ENCODE measurements around the gene KCNJ5. TPM values are rescaled to one million over a fixed set of nuclear protein-coding genes. Genes with fewer than 3 reads are reported as not detected.

KCNJ5 gene
- total RNA-seq, 2 donors from 2014 or later: 0.60 to 1.1 TPM

GRCh38 chr11:128910576-128910975 is 19.4 kb downstream of the KCNJ5 start:
- Histone ChIP-seq H3K36me3 (ENCODE audit: control insufficient read depth, insufficient read depth, low read length) (no peaks in the 10 kb centered on the region), H3K27me3 (ENCODE audit: control insufficient read depth, insufficient read depth, low read length, poor library complexity, severe bottlenecking) (peaks cover 32% of the 10 kb centered on the region), H3K9me3 (ENCODE audit: control insufficient read depth, low read length) (no peaks in the 10 kb centered on the region), H3K9ac (ENCODE audit: extremely low read depth, low read length, poor library complexity, severe bottlenecking) (no peak overlapping the region), H3K4me1 (ENCODE audit: control insufficient read depth, insufficient read depth, low read length) (no peaks in the 10 kb centered on the region), H3K27ac (ENCODE audit: low read depth, low read length) (no peak overlapping the region), H3K4me3 (ENCODE audit: low read length) (no peak overlapping the region)
- H3K27ac Mint-ChIP-seq: no peak overlapping the region
- peaks cover 2% of the 10 kb centered on the region for H3K9me3 Mint-ChIP-seq
- peaks cover 3% of the 10 kb centered on the region for H3K4me1 Mint-ChIP-seq
- no peak for TF ChIP-seq CTCF (conservative IDR thresholded peaks at IDR 0.05)
- DNase-seq: no peak
- H3K27me3 Mint-ChIP-seq (ENCODE audit: insufficient read depth): peaks cover 31% of the 10 kb centered on the region
- H3K36me3 Mint-ChIP-seq (ENCODE audit: low read depth): peaks cover 3% of the 10 kb centered on the region
- 80 to 97% methylated on average over 1 to 2 of the region's 3 CpGs for WGBS, 2 experiments (ENCODE audit: insufficient coverage in 1 of 2, insufficient read length in 1 of 2)
- no peak overlapping the region for H3K4me3 Mint-ChIP-seq

GRCh38 chr11:128911239-128911638 is 20.1 kb downstream of the KCNJ5 start:
- DNase-seq: no peak
- peaks cover 30% of the 10 kb centered on the region for H3K27me3 Mint-ChIP-seq (ENCODE audit: insufficient read depth)
- no peak overlapping the region for H3K9ac ChIP-seq (ENCODE audit: extremely low read depth, low read length, poor library complexity, severe bottlenecking)

GRCh38 chr11:128911701-128912100 is 20.5 kb downstream of the KCNJ5 start:
- no peak overlapping the region for H3K9ac ChIP-seq (ENCODE audit: extremely low read depth, low read length, poor library complexity, severe bottlenecking)
- no peak overlapping the region for H3K27ac ChIP-seq (ENCODE audit: low read depth, low read length)
- 94 to 100% methylated on average over 6 to 18 of the region's 18 CpGs for WGBS, 2 experiments (ENCODE audit: insufficient coverage in 1 of 2, insufficient read length in 1 of 2)
- H3K4me3 Mint-ChIP-seq: no peak overlapping the region
- H3K9me3 Mint-ChIP-seq: no peaks in the 10 kb centered on the region
- peaks cover 29% of the 10 kb centered on the region for H3K27me3 Mint-ChIP-seq (ENCODE audit: insufficient read depth)
- no peaks in the 10 kb centered on the region for H3K4me1 ChIP-seq (ENCODE audit: control insufficient read depth, insufficient read depth, low read length)
- H3K36me3 Mint-ChIP-seq (ENCODE audit: low read depth): peaks cover 3% of the 10 kb centered on the region
- no peaks in the 10 kb centered on the region for H3K36me3 ChIP-seq (ENCODE audit: control insufficient read depth, insufficient read depth, low read length)
- no peak overlapping the region for H3K4me3 ChIP-seq (ENCODE audit: low read length)
- H3K27ac Mint-ChIP-seq: no peak overlapping the region
- H3K4me1 Mint-ChIP-seq: no peaks in the 10 kb centered on the region
- DNase-seq: no peak
- H3K9me3 ChIP-seq (ENCODE audit: control insufficient read depth, low read length): no peaks in the 10 kb centered on the region
- H3K27me3 ChIP-seq (ENCODE audit: control insufficient read depth, insufficient read depth, low read length, poor library complexity, severe bottlenecking): peaks cover 21% of the 10 kb centered on the region
- TF ChIP-seq CTCF (conservative IDR thresholded peaks at IDR 0.05): no peak

More at GRCh38 chr11:128911239-128911638, 20.1 kb downstream of the KCNJ5 start:
- TF ChIP-seq CTCF (conservative IDR thresholded peaks at IDR 0.05): no peak
- Mint-ChIP-seq H3K36me3 (ENCODE audit: low read depth) (peaks cover 3% of the 10 kb centered on the region), H3K4me3 (no peak overlapping the region), H3K27ac (no peak overlapping the region), H3K4me1 (peaks cover under 1% of the 10 kb centered on the region), H3K9me3 (no peaks in the 10 kb centered on the region)
- no peaks in the 10 kb centered on the region for H3K4me1 ChIP-seq (ENCODE audit: control insufficient read depth, insufficient read depth, low read length)
- WGBS, 2 experiments (ENCODE audit: insufficient coverage in 1 of 2, insufficient read length in 1 of 2): 95 to 97% methylated on average over 14 to 17 of the region's 17 CpGs
- peaks cover 26% of the 10 kb centered on the region for H3K27me3 ChIP-seq (ENCODE audit: control insufficient read depth, insufficient read depth, low read length, poor library complexity, severe bottlenecking)
- H3K4me3 ChIP-seq (ENCODE audit: low read length): no peak overlapping the region
- H3K36me3 ChIP-seq (ENCODE audit: control insufficient read depth, insufficient read depth, low read length): no peaks in the 10 kb centered on the region
- no peaks in the 10 kb centered on the region for H3K9me3 ChIP-seq (ENCODE audit: control insufficient read depth, low read length)
- H3K27ac ChIP-seq (ENCODE audit: low read depth, low read length): no peak overlapping the region
